BLaER1 treated with 17β-estradiol and CSF1 and Interleukin-3, amounts not matched to agents 10 nM and 100 nM (cell line): ENCODE results near the gene LRRFIP2.
"Not testable (repeated sequence)": the region's sequence is repeated elsewhere in the genome, so short reads cannot be mapped to it uniquely, and the experiment has no call there.

Experiments used
- H3K27ac ChIP-seq, 11 experiments: shearing (Covaris generic); formaldehyde crosslinking; 2 replicates each; pipeline ENCODE4 v1.8.1; 2022
- H3K27me3 ChIP-seq, 11 experiments: shearing (Covaris generic); formaldehyde crosslinking; 2 replicates each; pipeline ENCODE4 v1.8.1; 2022
- H3K36me3 ChIP-seq, 11 experiments: shearing (Covaris generic); formaldehyde crosslinking; 2 replicates each; pipeline ENCODE4 v1.8.1; 2022
- H3K4me1 ChIP-seq, 10 experiments: shearing (Covaris generic); formaldehyde crosslinking; 2 replicates each; pipeline ENCODE4 v1.8.1; 2022
- H3K4me2 ChIP-seq, 11 experiments: shearing (Covaris generic); formaldehyde crosslinking; 2 replicates each; pipeline ENCODE4 v1.8.1; 2022
- H3K4me3 ChIP-seq, 10 experiments: shearing (Covaris generic); formaldehyde crosslinking; 2 replicates each; pipeline ENCODE4 v1.8.1; 2022
- H3K9ac ChIP-seq, 11 experiments: shearing (Covaris generic); formaldehyde crosslinking; 2 replicates each; pipeline ENCODE4 v1.8.1; 2022
- H3K9me3 ChIP-seq, 11 experiments: shearing (Covaris generic); formaldehyde crosslinking; replicated peaks in 1 of 11; 2 replicates each; pipeline ENCODE4 v1.8.1; 2022
- H4K20me1 ChIP-seq, 11 experiments: shearing (Covaris generic); formaldehyde crosslinking; 2 replicates each; pipeline ENCODE4 v1.8.1; 2022
- Cebpa-rat ChIP-seq, 11 experiments: shearing (Covaris generic); IDR thresholded peaks; 2 replicates each; pipeline ENCODE4 v1.8.1; 2022

The LRRFIP2 gene

GRCh38 chr3:37125195-37126073 is 48.9 kb downstream of the LRRFIP2 start:
- Histone ChIP-seq H3K9me3 (peaks cover 0 to 4% (median 0%) of the 10 kb centered on the region in 11 experiments; a peak in 1 of 22 replicates), H3K4me2 (peak overlapping the region in 1 of 11 experiments; percentile 11; a peak in 1 of 22 replicates), H3K4me1 (peaks cover 0 to 31% (median 10%) of the 10 kb centered on the region in 10 experiments; a peak in 12 of 20 replicates), H3K36me3 (peaks cover 0 to 39% (median 15%) of the 10 kb centered on the region in 11 experiments; a peak in 15 of 22 replicates), H3K4me3 (no peak overlapping the region), H3K27ac (no peak overlapping the region), H3K9ac (no peak overlapping the region), H3K27me3 (no peaks in the 10 kb centered on the region), H4K20me1 (peaks cover 0 to 11% (median 0%) of the 10 kb centered on the region in 11 experiments; a peak in 2 of 22 replicates)
- TF ChIP-seq Cebpa-rat (IDR thresholded peaks at IDR 0.05): no peak

- TF ChIP-seq Cebpa-rat (IDR thresholded peaks at IDR 0.05): no peak
- Histone ChIP-seq H3K36me3 (peaks cover 0 to 39% (median 15%) of the 10 kb centered on the region in 11 experiments; a peak in 14 of 22 replicates), H4K20me1 (peaks cover 0 to 6% (median 0%) of the 10 kb centered on the region in 11 experiments; a peak in 2 of 22 replicates), H3K9ac (no peak overlapping the region), H3K9me3 (peaks cover 0 to 4% (median 0%) of the 10 kb centered on the region in 11 experiments; a peak in 1 of 22 replicates), H3K4me3 (no peak overlapping the region), H3K4me1 (peaks cover 0 to 22% (median 5%) of the 10 kb centered on the region in 10 experiments; a peak in 10 of 20 replicates), H3K27ac (no peak overlapping the region), H3K4me2 (no peak overlapping the region), H3K27me3 (no peaks in the 10 kb centered on the region)
Observed at GRCh38 chr3:37124435-37124834, 49.9 kb downstream of the LRRFIP2 start.

- Histone ChIP-seq H3K27ac (no peak overlapping the region), H3K9me3 (peaks cover 0 to 4% (median 0%) of the 10 kb centered on the region in 11 experiments; a peak in 1 of 22 replicates), H3K36me3 (peaks cover 0 to 39% (median 15%) of the 10 kb centered on the region in 11 experiments; a peak in 14 of 22 replicates), H3K27me3 (no peaks in the 10 kb centered on the region), H3K9ac (no peak overlapping the region), H3K4me3 (no peak overlapping the region), H3K4me1 (peaks cover 0 to 16% (median 5%) of the 10 kb centered on the region in 10 experiments; a peak in 9 of 20 replicates), H4K20me1 (no peaks in the 10 kb centered on the region), H3K4me2 (no peak overlapping the region)
- no peak for TF ChIP-seq Cebpa-rat (IDR thresholded peaks at IDR 0.05)
Observed at GRCh38 chr3:37123292-37123691, 51.1 kb downstream of the LRRFIP2 start.

DNA sequence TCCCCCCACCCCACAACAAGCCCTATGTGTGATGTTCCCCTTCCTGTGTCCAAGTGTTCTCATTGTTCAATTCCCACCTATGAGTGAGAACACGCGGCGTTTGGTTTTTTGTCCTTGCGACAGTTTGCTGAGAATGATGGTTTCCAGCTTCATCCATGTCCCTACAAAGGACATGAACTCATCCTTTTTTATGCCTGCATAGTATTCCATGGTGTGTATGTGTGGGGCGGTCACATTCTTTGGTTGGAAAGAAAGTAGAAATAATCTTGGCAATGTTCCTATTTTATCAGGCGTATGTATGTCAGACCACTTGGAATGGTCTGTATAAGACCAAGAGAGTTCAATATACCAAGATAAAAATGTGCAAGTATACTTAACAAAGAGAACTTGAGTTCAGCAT is 52.3 kb downstream of the LRRFIP2 start:
- not testable (repeated sequence) for H3K27me3 ChIP-seq, H3K4me3 ChIP-seq, H3K27ac ChIP-seq, H3K9me3 ChIP-seq, H3K9ac ChIP-seq, H4K20me1 ChIP-seq, H3K4me2 ChIP-seq, H3K4me1 ChIP-seq
- H3K36me3 ChIP-seq: peaks cover 0 to 35% (median 11%) of the 10 kb centered on the region in 11 experiments; a peak in 14 of 22 replicates

GRCh38 chr3:37118163-37118562 is 56.2 kb downstream of the LRRFIP2 start:
- H3K27ac ChIP-seq: no peak overlapping the region

GRCh38 chr3:37117548-37117947 is 56.8 kb downstream of the LRRFIP2 start:
- H3K27me3 ChIP-seq: no peaks in the 10 kb centered on the region
- peaks cover 0 to 4% (median 0%) of the 10 kb centered on the region in 11 experiments; a peak in 1 of 22 replicates for H3K9me3 ChIP-seq
- no peak for TF ChIP-seq Cebpa-rat (IDR thresholded peaks at IDR 0.05)
- no peak overlapping the region for H3K9ac ChIP-seq
- H3K4me2 ChIP-seq: no peak overlapping the region
- no peak overlapping the region for H3K4me3 ChIP-seq
- H3K36me3 ChIP-seq: peaks cover 4 to 29% (median 9%) of the 10 kb centered on the region in 11 experiments; a peak in 16 of 22 replicates
- no peak overlapping the region for H3K27ac ChIP-seq
- peaks cover 0 to 13% (median 7%) of the 10 kb centered on the region in 10 experiments; a peak in 11 of 20 replicates for H3K4me1 ChIP-seq
- H4K20me1 ChIP-seq: no peaks in the 10 kb centered on the region

More at GRCh38 chr3:37118163-37118562, 56.2 kb downstream of the LRRFIP2 start:
- H3K27me3 ChIP-seq: no peaks in the 10 kb centered on the region
- no peak overlapping the region for H3K9ac ChIP-seq
- peaks cover 0 to 13% (median 7%) of the 10 kb centered on the region in 10 experiments; a peak in 11 of 20 replicates for H3K4me1 ChIP-seq
- H3K9me3 ChIP-seq: peaks cover 0 to 4% (median 0%) of the 10 kb centered on the region in 11 experiments; a peak in 1 of 22 replicates
- TF ChIP-seq Cebpa-rat (IDR thresholded peaks at IDR 0.05): no peak
- no peaks in the 10 kb centered on the region for H4K20me1 ChIP-seq
- H3K4me3 ChIP-seq: no peak overlapping the region
- H3K4me2 ChIP-seq: no peak overlapping the region
- H3K36me3 ChIP-seq: peaks cover 6 to 30% (median 12%) of the 10 kb centered on the region in 11 experiments

DNA sequence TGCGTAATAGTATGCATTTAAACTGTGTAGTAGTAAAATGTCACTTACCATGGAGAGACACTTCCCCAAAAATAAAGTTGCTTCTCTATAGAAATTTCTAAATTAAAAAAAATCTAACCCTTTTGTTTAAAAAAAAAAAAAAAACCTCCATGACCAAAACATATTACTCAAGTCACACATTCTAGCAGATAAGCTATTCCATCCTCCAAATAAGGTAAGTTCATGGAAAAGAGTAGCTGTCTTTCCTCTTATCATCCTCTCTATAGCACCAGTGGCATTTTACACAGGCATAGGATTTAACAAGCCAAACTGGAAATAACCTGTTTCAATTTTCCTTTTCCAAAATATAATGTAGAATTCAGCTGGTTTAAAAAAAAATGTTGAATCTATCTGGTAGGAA is 57.4 kb downstream of the LRRFIP2 start:
- H3K27ac ChIP-seq: no peak overlapping the region
- peaks cover 0 to 13% (median 7%) of the 10 kb centered on the region in 10 experiments; a peak in 11 of 20 replicates for H3K4me1 ChIP-seq
- H3K4me3 ChIP-seq: no peak overlapping the region
- peaks cover 4 to 28% (median 8%) of the 10 kb centered on the region in 11 experiments; a peak in 17 of 22 replicates for H3K36me3 ChIP-seq
- no peak overlapping the region for H3K9ac ChIP-seq
- peaks cover 0 to 3% (median 0%) of the 10 kb centered on the region in 11 experiments; a peak in 1 of 22 replicates for H3K9me3 ChIP-seq
- H4K20me1 ChIP-seq: no peaks in the 10 kb centered on the region
- H3K4me2 ChIP-seq: no peak overlapping the region
- no peak for TF ChIP-seq Cebpa-rat (IDR thresholded peaks at IDR 0.05)
- H3K27me3 ChIP-seq: no peaks in the 10 kb centered on the region

DNA sequence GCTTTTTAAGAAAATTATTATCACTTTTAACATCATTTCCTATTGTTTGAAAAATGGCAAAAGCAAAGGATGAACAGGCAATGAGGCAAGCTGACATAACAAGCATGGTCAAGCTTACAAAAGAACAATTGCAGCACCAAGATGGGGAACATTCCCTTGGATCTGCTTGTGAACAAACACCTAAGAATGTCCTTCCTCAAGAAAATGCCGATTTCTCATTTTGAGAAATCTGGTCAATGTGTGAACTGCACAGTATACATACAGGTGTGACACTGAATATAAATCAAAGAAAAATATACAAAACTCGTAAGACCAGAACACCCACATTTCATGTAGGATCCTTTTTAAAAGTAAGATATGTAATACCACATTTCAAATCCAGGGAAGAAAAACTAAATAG is 58.9 kb downstream of the LRRFIP2 start:
- peaks cover 0 to 16% (median 8%) of the 10 kb centered on the region in 10 experiments; a peak in 11 of 20 replicates for H3K4me1 ChIP-seq
- peaks cover 4 to 28% (median 8%) of the 10 kb centered on the region in 11 experiments; a peak in 15 of 22 replicates for H3K36me3 ChIP-seq
- TF ChIP-seq Cebpa-rat (IDR thresholded peaks at IDR 0.05): no peak
- H4K20me1 ChIP-seq: no peaks in the 10 kb centered on the region
- H3K4me3 ChIP-seq: no peak overlapping the region
- no peak overlapping the region for H3K4me2 ChIP-seq
- 0 out of 22 replicates have a peak, but pooled peaks cover 0 to 3% (median 0%) of the 10 kb centered on the region in 11 experiments for H3K9me3 ChIP-seq
- H3K27ac ChIP-seq: peak overlapping the region in 1 of 11 experiments; percentile 36; a peak in 2 of 22 replicates
- no peaks in the 10 kb centered on the region for H3K27me3 ChIP-seq
- H3K9ac ChIP-seq: no peak overlapping the region
